Measurements from ENCODE around the gene BET1L.

Gene BET1L

GRCh38 chr11:201966-202365, 5.2 kb downstream of the BET1L start:
- in situ Hi-C loops (cut with HindIII; ENCODE audit: low sequenced_read_pairs): no loop called here
- DNase-seq (ENCODE audit: low read depth, low spot score): no peak
- TF ChIP-seq, protein P1, sequence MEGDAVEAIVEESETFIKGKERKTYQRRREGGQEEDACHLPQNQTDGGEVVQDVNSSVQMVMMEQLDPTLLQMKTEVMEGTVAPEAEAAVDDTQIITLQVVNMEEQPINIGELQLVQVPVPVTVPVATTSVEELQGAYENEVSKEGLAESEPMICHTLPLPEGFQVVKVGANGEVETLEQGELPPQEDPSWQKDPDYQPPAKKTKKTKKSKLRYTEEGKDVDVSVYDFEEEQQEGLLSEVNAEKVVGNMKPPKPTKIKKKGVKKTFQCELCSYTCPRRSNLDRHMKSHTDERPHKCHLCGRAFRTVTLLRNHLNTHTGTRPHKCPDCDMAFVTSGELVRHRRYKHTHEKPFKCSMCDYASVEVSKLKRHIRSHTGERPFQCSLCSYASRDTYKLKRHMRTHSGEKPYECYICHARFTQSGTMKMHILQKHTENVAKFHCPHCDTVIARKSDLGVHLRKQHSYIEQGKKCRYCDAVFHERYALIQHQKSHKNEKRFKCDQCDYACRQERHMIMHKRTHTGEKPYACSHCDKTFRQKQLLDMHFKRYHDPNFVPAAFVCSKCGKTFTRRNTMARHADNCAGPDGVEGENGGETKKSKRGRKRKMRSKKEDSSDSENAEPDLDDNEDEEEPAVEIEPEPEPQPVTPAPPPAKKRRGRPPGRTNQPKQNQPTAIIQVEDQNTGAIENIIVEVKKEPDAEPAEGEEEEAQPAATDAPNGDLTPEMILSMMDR (IDR thresholded peaks at IDR 0.05; ENCODE audit: low read depth, low read length): no peak
- H3K4me3 ChIP-seq (ENCODE audit: low read depth, low read length): no peak overlapping the region

DNA sequence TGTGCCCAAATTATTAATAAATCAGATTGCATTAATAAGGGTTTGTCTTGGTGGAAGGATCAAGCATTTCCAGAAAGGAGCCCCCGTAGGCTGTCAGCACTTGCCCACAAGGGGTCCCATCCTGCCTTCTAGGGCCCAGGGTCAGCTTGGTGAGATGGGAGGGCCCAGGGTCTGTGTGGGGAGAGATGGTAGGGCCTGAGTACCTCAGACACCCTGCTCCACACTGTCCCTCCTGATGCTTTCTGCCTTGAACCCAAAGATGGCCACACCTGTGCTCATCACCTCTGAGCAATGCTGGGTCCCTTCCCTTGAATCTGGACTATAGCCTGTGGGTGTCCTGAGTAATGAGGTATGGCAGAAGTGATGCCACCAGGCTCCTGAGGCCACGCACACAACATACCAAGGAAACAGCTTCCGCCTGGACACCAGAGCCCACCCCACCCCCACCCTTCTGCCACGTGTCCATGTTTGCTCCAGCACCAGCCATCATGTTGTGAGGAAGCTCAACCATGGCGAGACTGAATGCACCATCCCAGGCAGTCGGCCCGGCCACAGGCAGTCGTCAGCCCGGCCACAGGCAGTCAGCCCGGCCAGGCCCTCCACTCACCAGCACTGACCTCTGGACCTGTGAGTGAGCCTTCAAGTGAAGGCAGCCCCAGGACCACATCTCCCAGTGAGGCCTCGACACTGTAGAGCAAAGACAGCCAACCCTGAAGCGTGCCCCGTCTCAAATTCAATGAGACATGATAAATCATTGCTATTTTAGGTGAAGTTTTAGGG, 6.8 kb downstream of the BET1L start:
- H3K4me3 ChIP-seq (ENCODE audit: low read depth, low read length): no peak overlapping the region
- TF ChIP-seq, protein P1 (IDR thresholded peaks at IDR 0.05; ENCODE audit: low read depth, low read length): no peak
- in situ Hi-C loops (cut with HindIII; ENCODE audit: low sequenced_read_pairs): no loop called here
- no peak for DNase-seq (ENCODE audit: low read depth, low spot score)

DNA sequence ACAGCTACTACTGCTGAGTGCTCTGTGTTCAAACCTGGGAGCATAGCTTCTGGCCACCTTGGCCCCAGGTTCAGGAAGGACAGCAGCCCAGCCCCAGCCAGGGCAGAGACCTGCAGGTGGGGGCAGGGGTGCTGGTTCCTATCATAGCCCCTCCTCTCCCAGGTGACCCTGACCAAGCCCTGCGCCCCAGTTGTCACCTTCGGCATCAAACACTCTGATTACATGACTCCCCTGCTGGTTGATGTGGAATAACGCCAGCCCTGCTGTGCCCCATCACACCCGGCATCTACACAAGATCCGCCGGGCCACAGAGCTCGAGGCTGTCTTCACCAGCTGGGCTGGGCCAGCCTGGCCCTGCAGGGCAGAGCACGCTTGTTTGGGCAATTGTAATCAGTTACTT, 7.4 kb downstream of the BET1L start:
- TF ChIP-seq, protein P1 (IDR thresholded peaks at IDR 0.05; ENCODE audit: low read depth, low read length): no peak
- in situ Hi-C loops (cut with HindIII; ENCODE audit: low sequenced_read_pairs): no loop called here
- H3K4me3 ChIP-seq (ENCODE audit: low read depth, low read length): no peak overlapping the region
- no peak for DNase-seq (ENCODE audit: low read depth, low spot score)

DNA sequence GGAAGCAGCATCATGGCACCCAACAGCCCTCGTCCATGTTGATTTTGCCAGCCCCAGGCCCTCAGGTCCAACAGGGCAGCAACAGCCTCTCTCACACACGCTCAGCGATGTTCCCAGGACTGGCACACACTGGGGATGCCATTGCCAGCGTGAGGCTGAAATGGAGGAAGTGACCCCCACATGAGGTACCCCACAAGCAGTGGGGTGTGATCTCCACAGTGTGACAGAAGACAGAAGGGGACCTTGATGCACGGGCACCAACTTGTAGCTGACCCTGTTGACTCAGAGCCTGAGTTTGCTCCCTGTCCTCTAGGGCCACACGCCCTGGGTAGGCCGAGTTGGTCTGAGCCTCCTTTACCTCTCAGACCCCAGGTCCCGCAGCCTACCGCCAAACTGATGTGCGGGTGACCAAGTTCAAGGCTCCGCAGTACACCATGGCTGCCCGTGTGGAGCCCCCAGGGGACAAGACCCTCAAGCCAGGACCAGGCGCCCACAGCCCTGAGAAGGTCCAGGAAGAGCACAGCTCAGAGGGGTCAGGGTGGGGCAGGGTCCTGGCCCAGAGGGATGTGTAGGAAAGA, 8.1 kb downstream of the BET1L start:
- TF ChIP-seq, protein P1 (IDR thresholded peaks at IDR 0.05; ENCODE audit: low read depth, low read length): no peak
- no peak for DNase-seq (ENCODE audit: low read depth, low spot score)
- in situ Hi-C loops (cut with HindIII; ENCODE audit: low sequenced_read_pairs): no loop called here

DNA sequence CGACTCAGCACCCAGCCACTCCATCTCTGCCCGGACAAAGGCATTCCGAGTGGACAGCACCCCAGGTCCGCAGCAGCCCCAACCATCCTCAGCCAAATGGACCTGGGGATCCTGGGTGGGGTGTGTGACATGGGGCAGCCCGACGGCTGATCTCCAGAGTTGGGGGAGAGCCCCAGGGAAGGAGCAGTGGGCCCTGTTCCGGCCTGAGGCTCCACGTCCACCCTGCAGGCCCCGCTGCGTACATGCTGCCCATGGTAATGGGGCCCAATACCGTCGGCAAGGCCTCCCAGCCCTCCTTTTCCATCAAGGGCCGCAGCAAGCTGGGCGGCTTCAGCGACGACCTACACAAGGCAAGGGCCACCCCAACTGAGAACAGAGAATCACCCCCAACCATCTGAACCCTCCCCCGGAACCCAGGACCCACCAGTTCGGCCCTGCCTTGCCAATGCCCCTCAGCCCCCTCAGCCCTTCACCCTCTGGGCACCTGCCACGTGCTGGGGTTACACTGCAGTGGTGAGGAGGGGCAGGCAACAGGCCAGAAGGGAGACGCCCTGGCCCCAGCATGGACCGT, 8.9 kb downstream of the BET1L start:
- in situ Hi-C loops (cut with HindIII; ENCODE audit: low sequenced_read_pairs): no loop called here
- no peak for DNase-seq (ENCODE audit: low read depth, low spot score)
- TF ChIP-seq, protein P1 (IDR thresholded peaks at IDR 0.05; ENCODE audit: low read depth, low read length): no peak
- no peak overlapping the region for H3K4me3 ChIP-seq (ENCODE audit: low read depth, low read length)

More for the DNA sequence above, 8.1 kb downstream of the BET1L start:
- H3K4me3 ChIP-seq (ENCODE audit: low read depth, low read length): no peak overlapping the region

DNA sequence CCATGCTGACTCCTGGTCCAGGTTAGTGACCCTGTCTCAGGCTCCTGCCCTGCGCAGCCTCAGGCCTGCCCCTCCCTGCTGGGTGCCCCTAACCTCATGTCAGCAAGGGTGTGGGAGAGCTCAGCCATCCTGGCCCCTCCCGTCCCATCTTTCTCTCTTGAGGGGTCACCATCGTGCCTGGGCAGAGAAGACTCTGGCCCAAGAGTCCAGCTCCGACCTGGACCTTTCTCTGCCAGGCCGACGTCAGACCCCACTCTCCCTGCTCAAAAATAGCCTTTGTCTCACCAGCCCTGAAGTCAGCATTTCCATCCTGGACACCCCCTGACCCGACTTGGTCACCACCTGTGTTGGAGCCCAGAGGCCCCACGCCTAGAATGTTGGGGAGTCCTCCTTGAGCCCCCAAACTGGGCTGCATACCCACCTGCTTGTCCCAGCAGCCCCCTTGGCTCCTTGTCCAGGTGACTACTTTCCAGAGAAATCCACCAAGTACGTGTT, 9.4 kb downstream of the BET1L start:
- no peak for DNase-seq (ENCODE audit: low read depth, low spot score)
- in situ Hi-C loops (cut with HindIII; ENCODE audit: low sequenced_read_pairs): no loop called here
- H3K4me3 ChIP-seq (ENCODE audit: low read depth, low read length): no peak overlapping the region
- TF ChIP-seq, protein P1 (IDR thresholded peaks at IDR 0.05; ENCODE audit: low read depth, low read length): no peak

All from astrocyte of the spinal cord (primary cell).